Stimulated activated naive CD8-positive, alpha-beta T cell treated with anti-CD3 and anti-CD28 coated beads, Interleukin-15, Interleukin-2, amounts not matched to agents 100 ng/mL and 50 ng/mL, for 24 hours (primary cell): Measurements from ENCODE around the gene TBC1D9.

Experiments used
- H3K27ac Mint-ChIP-seq: one replicate; pipeline ENCODE4 v1.8.0; 2021; ENCODE audit warnings: mild to moderate bottlenecking, mixed read lengths
- H3K27me3 Mint-ChIP-seq: one replicate; pipeline ENCODE4 v1.8.0; 2021; ENCODE audit warnings: mixed read lengths
- H3K36me3 Mint-ChIP-seq: one replicate; pipeline ENCODE4 v1.8.0; 2021; ENCODE audit warnings: low read depth, mixed read lengths
- H3K4me1 Mint-ChIP-seq: one replicate; pipeline ENCODE4 v1.8.0; 2021; ENCODE audit warnings: low read depth, mixed read lengths
- H3K4me3 Mint-ChIP-seq: one replicate; pipeline ENCODE4 v1.8.0; 2021; ENCODE audit warnings: mild to moderate bottlenecking, mixed read lengths
- H3K9me3 Mint-ChIP-seq: one replicate; pipeline ENCODE4 v1.8.0; 2021; ENCODE audit warnings: mixed read lengths

The TBC1D9 gene

GRCh38 chr4:140719022-140719421 lies 37.2 kb downstream of the TBC1D9 start:
- peaks cover 32% of the 10 kb centered on the region for H3K4me1 Mint-ChIP-seq
- H3K27ac Mint-ChIP-seq = no peak overlapping the region
- no peaks in the 10 kb centered on the region for H3K36me3 Mint-ChIP-seq
- H3K4me3 Mint-ChIP-seq = no peak overlapping the region
- no peaks in the 10 kb centered on the region for H3K9me3 Mint-ChIP-seq
- no peaks in the 10 kb centered on the region for H3K27me3 Mint-ChIP-seq

GRCh38 chr4:140718241-140718952 lies 37.8 kb downstream of the TBC1D9 start:
- H3K36me3 Mint-ChIP-seq = no peaks in the 10 kb centered on the region
- H3K27me3 Mint-ChIP-seq = no peaks in the 10 kb centered on the region
- no peak overlapping the region for H3K4me3 Mint-ChIP-seq
- H3K9me3 Mint-ChIP-seq = no peaks in the 10 kb centered on the region
- H3K4me1 Mint-ChIP-seq = peaks cover 32% of the 10 kb centered on the region
- no peak overlapping the region for H3K27ac Mint-ChIP-seq

- Mint-ChIP-seq H3K9me3 (no peaks in the 10 kb centered on the region), H3K4me3 (no peak overlapping the region), H3K36me3 (no peaks in the 10 kb centered on the region), H3K27ac (no peak overlapping the region), H3K27me3 (no peaks in the 10 kb centered on the region), H3K4me1 (peaks cover 32% of the 10 kb centered on the region)
These were observed 38.9 kb downstream of the TBC1D9 start for GRCh38 chr4:140717313-140717712.

GRCh38 chr4:140715119-140715518 lies 41.1 kb downstream of the TBC1D9 start:
- Mint-ChIP-seq H3K9me3 (no peaks in the 10 kb centered on the region), H3K4me1 (peaks cover 22% of the 10 kb centered on the region), H3K4me3 (no peak overlapping the region), H3K36me3 (no peaks in the 10 kb centered on the region), H3K27me3 (no peaks in the 10 kb centered on the region), H3K27ac (no peak overlapping the region)

GRCh38 chr4:140711910-140712309 lies 44.3 kb downstream of the TBC1D9 start:
- H3K27ac Mint-ChIP-seq = no peak overlapping the region
- no peak overlapping the region for H3K4me3 Mint-ChIP-seq
- peaks cover 9% of the 10 kb centered on the region for H3K4me1 Mint-ChIP-seq
- no peaks in the 10 kb centered on the region for H3K36me3 Mint-ChIP-seq
- H3K9me3 Mint-ChIP-seq = no peaks in the 10 kb centered on the region
- no peaks in the 10 kb centered on the region for H3K27me3 Mint-ChIP-seq

GRCh38 chr4:140710908-140711622 lies 45.1 kb downstream of the TBC1D9 start:
- H3K36me3 Mint-ChIP-seq = no peaks in the 10 kb centered on the region
- no peaks in the 10 kb centered on the region for H3K9me3 Mint-ChIP-seq
- H3K4me1 Mint-ChIP-seq = peaks cover 9% of the 10 kb centered on the region
- H3K27me3 Mint-ChIP-seq = no peaks in the 10 kb centered on the region
- no peak overlapping the region for H3K4me3 Mint-ChIP-seq
- no peak overlapping the region for H3K27ac Mint-ChIP-seq

GRCh38 chr4:140707325-140707724 lies 48.9 kb downstream of the TBC1D9 start:
- H3K27me3 Mint-ChIP-seq = no peaks in the 10 kb centered on the region
- H3K4me1 Mint-ChIP-seq = peaks cover 9% of the 10 kb centered on the region
- no peak overlapping the region for H3K4me3 Mint-ChIP-seq
- H3K27ac Mint-ChIP-seq = no peak overlapping the region
- H3K36me3 Mint-ChIP-seq = no peaks in the 10 kb centered on the region
- H3K9me3 Mint-ChIP-seq = no peaks in the 10 kb centered on the region

- Mint-ChIP-seq H3K27ac (no peak overlapping the region), H3K4me3 (no peak overlapping the region), H3K4me1 (peaks cover 9% of the 10 kb centered on the region), H3K9me3 (no peaks in the 10 kb centered on the region), H3K27me3 (no peaks in the 10 kb centered on the region), H3K36me3 (no peaks in the 10 kb centered on the region)
These were observed 49.5 kb downstream of the TBC1D9 start for GRCh38 chr4:140706665-140707064.

- Mint-ChIP-seq H3K4me3 (no peak overlapping the region), H3K36me3 (no peaks in the 10 kb centered on the region), H3K4me1 (peaks cover 7% of the 10 kb centered on the region), H3K9me3 (no peaks in the 10 kb centered on the region), H3K27ac (no peak overlapping the region), H3K27me3 (no peaks in the 10 kb centered on the region)
These were observed 49.9 kb downstream of the TBC1D9 start for GRCh38 chr4:140706276-140706625.

- Mint-ChIP-seq H3K4me1 (peaks cover 3% of the 10 kb centered on the region), H3K27ac (no peak overlapping the region), H3K4me3 (no peak overlapping the region), H3K36me3 (no peaks in the 10 kb centered on the region), H3K27me3 (no peaks in the 10 kb centered on the region), H3K9me3 (no peaks in the 10 kb centered on the region)
These were observed 50.4 kb downstream of the TBC1D9 start for GRCh38 chr4:140705625-140706275.

- no peaks in the 10 kb centered on the region for H3K9me3 Mint-ChIP-seq
- no peak overlapping the region for H3K4me3 Mint-ChIP-seq
- no peak overlapping the region for H3K27ac Mint-ChIP-seq
- no peaks in the 10 kb centered on the region for H3K36me3 Mint-ChIP-seq
- H3K4me1 Mint-ChIP-seq = peaks cover 3% of the 10 kb centered on the region
- no peaks in the 10 kb centered on the region for H3K27me3 Mint-ChIP-seq
These were observed 51.2 kb downstream of the TBC1D9 start for GRCh38 chr4:140704964-140705363.

- Mint-ChIP-seq H3K27ac (no peak overlapping the region), H3K27me3 (no peaks in the 10 kb centered on the region), H3K4me3 (no peak overlapping the region), H3K36me3 (no peaks in the 10 kb centered on the region), H3K4me1 (peaks cover 3% of the 10 kb centered on the region), H3K9me3 (no peaks in the 10 kb centered on the region)
These were observed 51.7 kb downstream of the TBC1D9 start for GRCh38 chr4:140704392-140704960.

GRCh38 chr4:140703463-140703862 lies 52.7 kb downstream of the TBC1D9 start:
- Mint-ChIP-seq H3K4me3 (no peak overlapping the region), H3K9me3 (no peaks in the 10 kb centered on the region), H3K36me3 (no peaks in the 10 kb centered on the region), H3K27ac (no peak overlapping the region), H3K4me1 (peaks cover 3% of the 10 kb centered on the region), H3K27me3 (no peaks in the 10 kb centered on the region)

GRCh38 chr4:140702096-140702757 lies 54.0 kb downstream of the TBC1D9 start:
- H3K4me1 Mint-ChIP-seq = no peaks in the 10 kb centered on the region
- H3K4me3 Mint-ChIP-seq = no peak overlapping the region
- H3K27ac Mint-ChIP-seq = no peak overlapping the region
- H3K36me3 Mint-ChIP-seq = no peaks in the 10 kb centered on the region
- peaks cover 4% of the 10 kb centered on the region for H3K27me3 Mint-ChIP-seq
- H3K9me3 Mint-ChIP-seq = no peaks in the 10 kb centered on the region

GRCh38 chr4:140701071-140701470 lies 55.1 kb downstream of the TBC1D9 start:
- no peak overlapping the region for H3K27ac Mint-ChIP-seq
- H3K4me3 Mint-ChIP-seq = no peak overlapping the region
- H3K36me3 Mint-ChIP-seq = no peaks in the 10 kb centered on the region
- peaks cover 4% of the 10 kb centered on the region for H3K27me3 Mint-ChIP-seq
- no peaks in the 10 kb centered on the region for H3K4me1 Mint-ChIP-seq
- H3K9me3 Mint-ChIP-seq = no peaks in the 10 kb centered on the region
